HG03558 (cell line): ENCODE measurements around the gene MS4A18.
"Not testable (repeated sequence)": the region's sequence is repeated elsewhere in the genome, so short reads cannot be mapped to it uniquely, and the experiment has no call there.

Experiments
- ATAC-seq: cut with Tn5 transposase; IDR thresholded peaks from one replicate; pipeline ENCODE4 v1.9.1; 2021; ENCODE audit warnings: moderate number of reproducible peaks; ENCODE audit not compliant: unreplicated experiment; ENCODE audit errors: extremely low read depth

Gene MS4A18

DNA sequence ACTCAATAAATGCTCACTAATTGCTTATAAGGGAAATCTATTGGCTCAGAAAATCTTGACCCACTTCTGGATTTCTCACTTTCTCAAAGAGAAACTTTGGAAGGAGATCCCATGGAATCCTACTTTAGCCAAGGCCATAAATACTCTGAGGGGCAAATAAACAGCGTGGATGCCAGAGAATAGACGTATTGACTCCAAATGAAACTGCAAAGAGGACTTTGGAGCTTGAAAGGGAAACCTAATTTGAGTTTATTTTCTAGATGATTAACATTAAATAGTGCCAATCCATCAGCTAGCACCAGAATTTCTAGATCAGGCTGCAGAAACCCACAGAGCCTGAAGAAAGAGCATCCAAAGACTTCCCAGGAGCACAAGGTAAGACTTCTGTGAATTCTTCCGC is at the start of gene MS4A18:
Gene MS4A18, plus strand, starts transcription at position 301 of the 400 bp plus-strand sequence.
- ATAC-seq, result no peak

DNA sequence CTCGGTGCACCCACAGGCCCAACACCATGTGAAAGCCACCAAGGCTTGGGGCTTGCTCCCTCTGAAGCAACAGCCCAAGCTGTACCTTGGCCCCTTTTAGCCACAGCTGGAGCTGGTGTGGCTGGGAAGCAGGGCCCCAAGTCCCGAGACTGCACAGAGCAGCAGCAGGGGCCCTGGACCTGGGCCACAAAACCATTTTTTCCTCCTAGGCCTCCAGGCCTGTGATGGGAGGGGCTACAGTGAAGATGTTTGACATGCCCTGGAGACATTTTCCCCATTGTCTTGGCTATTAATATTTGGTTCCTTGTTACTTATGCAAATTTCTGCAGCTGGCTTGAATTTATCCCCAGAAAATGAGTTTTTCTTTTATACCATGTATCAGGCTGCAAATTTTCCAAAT is 46.3 kb upstream of the MS4A18 start:
- not testable (repeated sequence) for ATAC-seq

GRCh38 chr11:60679879-60680278 is 44.6 kb upstream of the MS4A18 start:
- no peak for ATAC-seq

DNA sequence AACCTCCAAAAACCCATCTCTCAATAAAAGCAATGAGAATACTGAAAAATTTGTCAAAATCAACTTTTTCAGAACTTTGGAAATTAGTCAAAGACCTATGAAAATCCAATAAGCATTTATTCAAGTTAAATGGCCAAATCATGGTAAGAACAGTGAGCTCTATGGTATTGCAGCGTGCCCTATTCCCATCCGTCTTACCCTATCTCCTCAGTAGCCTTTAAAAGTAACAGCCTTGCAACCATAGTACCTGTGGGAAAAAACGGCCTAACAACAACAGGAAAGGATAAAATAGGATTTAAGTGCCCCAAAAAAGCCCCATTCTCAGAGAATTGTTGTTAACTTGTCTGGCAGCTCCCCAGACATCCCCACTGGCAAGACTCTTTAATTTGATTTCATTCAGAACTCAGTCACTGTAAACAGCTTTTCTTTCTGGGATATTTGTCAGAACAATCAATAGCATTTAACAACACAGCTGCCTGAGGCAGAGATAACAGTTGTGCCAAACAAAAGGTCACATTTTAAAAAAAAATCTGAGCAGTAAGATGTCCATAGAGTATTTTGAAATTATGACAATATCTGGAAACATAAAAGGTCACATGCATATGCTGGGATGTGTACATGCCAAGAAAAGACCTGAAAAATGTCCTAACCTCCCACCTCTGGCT is 43.9 kb upstream of the MS4A18 start:
- no peak for ATAC-seq

DNA sequence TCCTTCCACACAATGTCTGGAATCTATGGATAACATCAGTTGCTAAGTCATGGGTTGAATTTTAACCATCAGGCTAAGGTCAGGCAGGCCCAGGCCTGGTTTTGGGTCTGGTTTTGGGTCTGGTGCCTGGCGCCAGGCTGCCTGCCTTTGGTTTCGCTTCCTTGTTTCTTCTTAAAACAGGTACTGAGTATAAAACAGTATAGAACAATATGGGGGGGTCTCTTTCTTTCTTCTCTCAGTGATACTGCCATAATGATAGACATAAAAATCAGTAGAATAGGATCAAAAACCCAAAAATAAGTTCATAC is 40.0 kb upstream of the MS4A18 start:
- ATAC-seq, result not testable (repeated sequence)

- no peak for ATAC-seq
Measured at GRCh38 chr11:60691661-60692060, 32.9 kb upstream of the MS4A18 start.

- ATAC-seq, result no peak
Measured at GRCh38 chr11:60699284-60699691, 25.2 kb upstream of the MS4A18 start, which contains the start of gene MS4A8. Gene MS4A8, plus strand, starts transcription at chr11:60699612. Its CDS starts 1,249 bp downstream, at chr11:60700861.

DNA sequence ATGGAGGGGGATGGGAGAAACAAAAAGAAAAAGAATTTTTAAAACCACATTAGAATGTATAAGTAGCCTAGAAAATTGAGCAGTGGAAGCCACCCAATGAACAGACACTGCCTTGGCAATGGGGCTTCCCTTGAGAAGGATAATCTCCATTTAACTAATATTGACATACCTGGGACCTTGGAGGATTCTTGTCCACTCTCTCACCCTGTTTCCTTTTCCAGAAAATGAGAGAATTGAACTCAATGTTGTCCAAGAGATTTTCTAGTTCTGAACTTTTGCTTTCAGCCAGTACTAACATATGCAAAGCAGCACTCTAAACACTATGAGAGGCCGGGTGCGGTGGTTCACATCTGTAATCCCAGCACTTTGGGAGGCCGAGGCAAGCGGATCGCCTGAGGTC is 24.6 kb upstream of the MS4A18 start:
- ATAC-seq, result no peak

DNA sequence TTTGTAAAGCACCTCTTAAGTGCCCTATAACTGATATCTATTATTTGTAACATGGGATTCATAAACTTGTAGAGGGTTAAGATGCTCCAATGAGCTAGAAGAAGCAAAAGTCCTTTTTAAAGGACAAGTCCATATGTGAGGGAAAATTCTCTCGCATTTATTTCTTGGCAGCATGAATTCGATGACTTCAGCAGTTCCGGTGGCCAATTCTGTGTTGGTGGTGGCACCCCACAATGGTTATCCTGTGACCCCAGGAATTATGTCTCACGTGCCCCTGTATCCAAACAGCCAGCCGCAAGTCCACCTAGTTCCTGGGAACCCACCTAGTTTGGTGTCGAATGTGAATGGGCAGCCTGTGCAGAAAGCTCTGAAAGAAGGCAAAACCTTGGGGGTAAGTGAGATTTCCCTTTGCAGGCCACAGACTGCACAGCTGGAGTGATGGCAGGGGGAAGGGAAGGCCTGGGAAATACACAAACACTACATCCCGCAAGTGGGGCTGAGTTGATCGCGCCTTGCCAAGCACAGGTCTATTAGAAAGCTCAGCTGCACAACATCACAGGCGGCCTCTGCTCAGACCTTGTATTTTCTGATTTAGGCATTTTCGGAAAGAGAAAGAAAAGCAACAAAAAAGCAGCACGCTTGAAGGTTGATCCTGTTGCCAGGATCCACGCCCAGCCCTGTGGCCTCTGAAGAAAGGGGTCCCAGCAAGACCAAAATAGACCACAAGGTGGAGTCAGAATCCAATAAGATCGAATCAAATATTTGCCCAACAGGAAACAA is 23.6 kb upstream of the MS4A18 start:
- ATAC-seq, result no peak

GRCh38 chr11:60701469-60701818 is 23.1 kb upstream of the MS4A18 start:
- no peak for ATAC-seq

- ATAC-seq, result no peak
Measured at GRCh38 chr11:60703374-60703773, 21.1 kb upstream of the MS4A18 start.

DNA sequence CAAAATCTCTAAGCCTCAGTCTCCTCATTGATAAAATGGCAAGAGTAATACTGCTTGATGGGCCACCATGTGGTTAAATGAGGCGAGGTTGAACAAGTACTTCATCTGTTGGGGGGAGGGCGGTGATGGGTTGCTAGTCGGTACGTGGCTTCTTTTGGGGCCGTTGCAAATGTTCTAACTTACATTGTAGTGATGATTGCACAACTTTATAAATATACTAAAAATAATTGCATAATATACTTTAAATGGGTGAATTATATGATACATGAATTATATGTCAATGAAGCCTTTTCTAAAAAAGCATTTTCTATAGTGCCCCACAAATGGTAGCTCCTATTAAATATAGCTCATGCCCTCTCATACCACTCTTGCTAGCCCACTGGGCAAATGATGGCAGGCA is 18.6 kb upstream of the MS4A18 start:
- ATAC-seq, result no peak

- ATAC-seq, result no peak
Measured at GRCh38 chr11:60706931-60707330, 17.6 kb upstream of the MS4A18 start.

DNA sequence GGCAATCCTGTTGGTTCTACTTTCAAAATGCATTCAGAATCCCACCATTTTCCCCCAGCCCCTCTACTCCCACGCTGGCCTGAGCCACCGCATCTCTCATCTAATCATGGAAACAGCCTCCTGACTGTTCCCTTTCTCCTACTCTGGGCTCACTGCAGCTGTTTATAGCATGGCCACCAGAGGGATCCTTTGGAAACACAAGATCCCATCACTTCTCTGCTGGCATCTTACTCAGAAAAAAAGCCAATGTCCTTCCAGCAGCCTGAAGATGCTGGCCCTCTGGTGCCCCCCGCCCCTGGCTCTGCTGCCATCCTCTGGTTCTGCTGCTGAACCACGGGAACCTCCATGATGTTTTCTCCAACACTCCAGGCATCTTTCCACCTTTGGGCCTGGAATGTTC is 14.0 kb upstream of the MS4A18 start:
- no peak for ATAC-seq

GRCh38 chr11:60711276-60711675 is 13.2 kb upstream of the MS4A18 start:
- no peak for ATAC-seq

DNA sequence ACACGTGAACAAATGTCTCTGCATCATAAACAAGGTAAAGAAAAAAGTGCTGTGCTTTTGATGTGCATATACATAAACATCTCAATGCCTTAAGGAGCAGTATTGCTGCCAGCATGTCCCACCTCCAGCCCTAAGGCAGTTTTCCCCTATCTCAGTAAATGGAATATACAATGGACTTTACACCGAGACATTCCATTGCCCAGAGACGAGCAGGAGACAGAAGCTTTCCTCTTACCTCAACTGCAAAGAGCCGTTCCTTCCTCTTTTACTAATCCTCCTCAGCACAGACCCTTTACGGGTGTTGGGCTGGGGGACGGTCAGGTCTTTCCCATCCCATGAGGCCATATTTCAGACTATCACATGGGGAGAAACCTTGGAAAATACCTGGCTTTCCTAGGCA is 11.1 kb upstream of the MS4A18 start:
- not testable (repeated sequence) for ATAC-seq

- no peak for ATAC-seq
Measured at GRCh38 chr11:60717956-60718355, 6.6 kb upstream of the MS4A18 start.

DNA sequence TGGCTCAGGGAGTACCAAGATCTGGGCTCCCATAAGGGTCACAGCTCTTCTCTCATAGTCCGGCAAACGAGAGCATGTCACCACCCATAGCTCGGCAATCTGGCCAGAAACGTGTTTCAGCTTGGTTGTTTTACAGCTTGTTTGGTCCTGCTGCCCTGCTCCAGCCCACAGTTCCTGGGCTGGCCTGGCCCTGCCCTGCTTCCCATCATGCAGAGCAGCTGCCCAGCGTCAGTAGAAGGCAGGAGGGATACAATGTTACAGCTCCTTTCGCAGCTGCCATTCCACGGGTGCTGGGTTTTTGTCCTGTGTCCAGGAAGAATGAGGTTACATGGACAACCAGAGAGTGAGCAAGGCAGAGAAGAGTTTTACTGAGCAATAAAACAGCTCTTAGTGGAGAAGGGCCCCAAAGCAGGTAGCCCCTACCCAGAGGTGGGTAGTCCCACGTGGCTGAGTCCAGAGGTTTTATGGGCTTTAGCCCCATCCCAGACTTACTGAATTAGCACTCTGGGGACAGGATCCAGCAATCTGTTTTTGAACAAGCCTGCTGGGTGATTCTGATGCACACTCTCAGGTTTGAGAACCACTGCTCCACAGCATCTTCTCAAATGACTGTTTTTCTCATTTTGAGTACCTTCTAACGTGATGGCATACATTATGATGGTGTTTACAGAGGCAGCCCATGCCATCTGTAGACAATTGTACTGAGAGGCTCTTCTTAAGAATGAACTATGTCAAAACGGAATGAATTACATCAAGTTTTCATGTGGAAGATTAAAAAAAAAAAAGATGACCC is 5.8 kb upstream of the MS4A18 start:
- no peak for ATAC-seq

DNA sequence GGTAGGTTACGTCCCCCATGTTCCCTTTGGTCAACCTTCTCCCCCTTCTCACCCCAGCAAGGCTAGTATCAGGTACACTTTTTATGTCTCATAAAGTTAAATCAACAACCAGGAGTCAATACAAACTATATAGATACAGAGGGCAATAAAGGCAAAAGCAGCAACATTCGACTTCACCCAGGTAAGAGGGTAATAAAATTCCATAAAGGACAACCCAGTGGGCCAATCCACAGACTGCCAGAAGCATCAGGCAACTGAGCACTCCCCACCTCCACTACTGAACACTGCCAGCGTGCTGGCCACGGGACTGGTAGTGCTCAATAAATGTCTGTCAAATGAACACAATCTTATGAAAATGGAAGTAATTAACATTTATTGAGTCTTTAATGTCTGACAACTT is 5.1 kb upstream of the MS4A18 start:
- ATAC-seq, result no peak

- ATAC-seq, result no peak
Measured at GRCh38 chr11:60720460-60720859, 4.1 kb upstream of the MS4A18 start.

DNA sequence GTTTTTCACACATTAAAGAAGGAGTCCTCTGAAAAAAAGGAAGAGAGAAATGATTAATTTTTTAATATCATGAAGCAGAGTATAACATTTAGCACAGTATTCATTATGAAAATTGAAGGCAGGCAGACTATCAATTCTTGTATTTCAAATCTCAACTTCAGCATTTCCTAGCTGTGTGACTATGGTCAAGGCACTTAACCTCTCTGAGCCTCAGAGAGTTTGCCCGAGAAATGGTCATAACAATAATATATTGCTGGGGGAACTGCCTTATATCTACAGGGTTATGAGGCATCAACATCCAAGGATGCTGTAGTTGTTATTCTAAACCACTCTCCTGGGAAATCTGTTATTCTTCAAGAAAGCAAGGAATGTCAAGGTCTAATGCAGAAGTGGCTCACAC is 1.1 kb downstream of the MS4A18 start:
- ATAC-seq, result no peak
